Inflammatory macrophage treated with lipopolysaccharide for 1 hour (primary cell): ENCODE measurements around the gene CCS.
"Not testable (repeated sequence)": the region's sequence is repeated elsewhere in the genome, so short reads cannot be mapped to it uniquely, and the experiment has no call there.

ENCODE experiments used
- DNase-seq, 2 donors: peaks; one replicate each; pipeline ENCODE4 v3.0.0-alpha.2; 2020 to 2022

Gene CCS

GRCh38 chr11:66561975-66562248 is 31.1 kb upstream of the CCS start:
- DNase-seq: no peak

GRCh38 chr11:66562275-66562674 is 30.7 kb upstream of the CCS start:
- DNase-seq: no peak

GRCh38 chr11:66562907-66563583 is 29.9 kb upstream of the CCS start:
- DNase-seq: no peak

GRCh38 chr11:66563832-66564231 is 29.2 kb upstream of the CCS start:
- DNase-seq: no peak

- no peak for DNase-seq
These were observed 28.4 kb upstream of the CCS start for GRCh38 chr11:66564538-66564937.

GRCh38 chr11:66564984-66565383 is 28.0 kb upstream of the CCS start:
- no peak for DNase-seq

GRCh38 chr11:66566221-66566620 is 26.8 kb upstream of the CCS start:
- DNase-seq: no peak

GRCh38 chr11:66567787-66568123 is 25.2 kb upstream of the CCS start:
- no peak for DNase-seq

GRCh38 chr11:66568124-66568916 is 24.7 kb upstream of the CCS start, which contains the start of gene CTSF:
CTSF (minus strand) TSS chr11:66568606; CDS start chr11:66568486, 120 bp downstream.
- DNase-seq: peak; percentile 54 to 77

- no peak for DNase-seq
These were observed 23.9 kb upstream of the CCS start for GRCh38 chr11:66569076-66569475.

- no peak for DNase-seq
These were observed 22.7 kb upstream of the CCS start for GRCh38 chr11:66570079-66570849.

GRCh38 chr11:66570850-66571180 is 22.2 kb upstream of the CCS start:
- no peak for DNase-seq

- DNase-seq: peak; percentile 76 to 93
These were observed 13.9 kb upstream of the CCS start for GRCh38 chr11:66579017-66579606.

GRCh38 chr11:66580803-66581202 is 12.2 kb upstream of the CCS start:
- DNase-seq: peak; percentile 61 to 98

- no peak for DNase-seq
These were observed 11.7 kb upstream of the CCS start for GRCh38 chr11:66581261-66581660.

GRCh38 chr11:66582565-66583147 is 10.3 kb upstream of the CCS start:
- DNase-seq: not testable (repeated sequence)

GRCh38 chr11:66585447-66585846 is 7.5 kb upstream of the CCS start:
- not testable (repeated sequence) for DNase-seq

- no peak for DNase-seq
These were observed 6.8 kb upstream of the CCS start for GRCh38 chr11:66586136-66586535.

- DNase-seq: not testable (repeated sequence)
These were observed 3.7 kb upstream of the CCS start for GRCh38 chr11:66589315-66589714.

- no peak for DNase-seq
These were observed 2.8 kb upstream of the CCS start for GRCh38 chr11:66589996-66590675.

GRCh38 chr11:66591175-66591574 is 1.8 kb upstream of the CCS start:
- DNase-seq: no peak

GRCh38 chr11:66593303-66593635 is 284 bp downstream of the CCS start:
- no peak for DNase-seq

- DNase-seq: no peak
These were observed 665 bp downstream of the CCS start for GRCh38 chr11:66593650-66594049.
